Sigmoid colon (tissue), 7 donors: Measurements from ENCODE around the gene MC5R. TPM values are rescaled to one million over a fixed set of nuclear protein-coding genes. Genes with fewer than 3 reads are reported as not detected.

Experiments
- DNase-seq: peaks from one replicate; pipeline ENCODE4 v3.0.0-alpha.2; 2019
- H3K27ac ChIP-seq, 4 donors: fragments of 200-600 bp; sonication (generic); one replicate each; pipeline ENCODE4 v1.5.1; 2016 to 2019; ENCODE audit warnings: mild to moderate bottlenecking in 1 of 4
- H3K27me3 ChIP-seq, 3 donors: fragments of 200-600 bp; sonication (generic); one replicate each; pipeline ENCODE4 v1.5.1; 2019; ENCODE audit warnings: mild to moderate bottlenecking in 1 of 3
- H3K36me3 ChIP-seq, 4 donors: fragments of 200-600 bp; sonication (generic); one replicate each; pipeline ENCODE4 v1.5.1; 2016 to 2019
- H3K4me1 ChIP-seq, 4 donors: fragments of 200-600 bp; sonication (generic); one replicate each; pipeline ENCODE4 v1.5.1; 2017 to 2019
- H3K4me3 ChIP-seq, 4 donors: fragments of 200-600 bp; sonication (generic); one replicate each; pipeline ENCODE4 v1.5.1; 2017 to 2019; ENCODE audit warnings: mild to moderate bottlenecking in 2 of 4, moderate library complexity in 1 of 4
- H3K9me3 ChIP-seq, 4 donors: fragments of 200-600 bp in 3 of 4; sonication (generic) in 3 of 4; one replicate each; pipeline versions ENCODE4 v1.5.1 to v1.6.1; 2013 to 2019
- CTCF ChIP-seq, 4 experiments: fragments of 450-650 bp in 3 of 4; fragments of 200-600 bp in 1 of 4; IDR thresholded peaks; one replicate each; pipeline ENCODE4 v1.5.1; 2016 to 2019; ENCODE audit warnings: antibody characterized with exemption in 4 of 4, mild to moderate bottlenecking in 3 of 4, moderate library complexity in 2 of 4
- EP300 ChIP-seq, 4 donors: sonication (generic); formaldehyde crosslinking; IDR thresholded peaks; one replicate each; pipeline ENCODE4 v1.6.1; 2017; ENCODE audit warnings: antibody characterized with exemption in 4 of 4
- POLR2A ChIP-seq, 2 donors: fragments of 450-650 bp; IDR thresholded peaks; one replicate each; pipeline ENCODE4 v1.6.1; 2016; ENCODE audit warnings: antibody characterized with exemption in 2 of 2, mild to moderate bottlenecking in 2 of 2, moderate library complexity in 2 of 2
- POLR2AphosphoS5 ChIP-seq, 4 donors: sonication (generic); formaldehyde crosslinking; IDR thresholded peaks; one replicate each; pipeline ENCODE4 v1.6.1; 2017; ENCODE audit warnings: antibody characterized with exemption in 4 of 4
- WGBS, 2 donors: extraction: QIAGEN DNeasy Blood & Tissue Kit; methylation state at CpG; one replicate each; pipeline ENCODE4 v1.1.7; 2013; 5-methylcytosine and 5-hydroxymethylcytosine counted together
- intact Hi-C: fragments of 100-400 bp; cut with DNase I; formaldehyde crosslinking; loops from one replicate; pipeline ENCODE4 v1.15.1; 2023
- polyA plus RNA-seq, 3 donors: library from polyadenylated mRNA; stranded (reverse); fragments of 200-250 nt; gene quantifications; one replicate each; pipeline ENCODE4 v1.2.3, GENCODE V29; 2013
- total RNA-seq, 4 donors: library from RNA; depleted of rRNA; stranded (reverse); fragments of >200 nt; gene quantifications; one replicate each; pipeline ENCODE4 v1.1.0, GENCODE V29; 2016
- donor health status: healthy with polysubstance abuse.
- donor health status: Bipolar disorder and iron deficiency.
- donor health status: healthy.

MC5R gene
- total and polyA plus RNA-seq, 7 donors, result not detected

- intact Hi-C loops, result no loop called here
- 64 to 77% methylated on average over 4 of the region's 4 CpGs for WGBS, 2 donors
- H3K4me3 ChIP-seq, result no peak overlapping the region
Measured at GRCh38 chr18:13804305-13804704, 19.6 kb upstream of the MC5R start.

GRCh38 chr18:13808294-13809042 lies 15.5 kb upstream of the MC5R start:
- H3K36me3 ChIP-seq, result no peaks in the 10 kb centered on the region
- 35 to 62% methylated on average over 8 of the region's 8 CpGs for WGBS, 2 donors
- TF ChIP-seq EP300 (IDR thresholded peaks at IDR 0.05) (no peak), POLR2A (IDR thresholded peaks at IDR 0.05) (no peak), POLR2AphosphoS5 (IDR thresholded peaks at IDR 0.05) (no peak), CTCF (IDR thresholded peaks at IDR 0.05) (no peak)
- H3K4me3 ChIP-seq, result no peak overlapping the region
- H3K9me3 ChIP-seq, result no peaks in the 10 kb centered on the region
- intact Hi-C loops, result no loop called here
- DNase-seq, result no peak
- H3K27ac ChIP-seq, result no peak overlapping the region
- peaks cover 0 to 11% (median 0%) of the 10 kb centered on the region in 3 donors for H3K27me3 ChIP-seq
- no peaks in the 10 kb centered on the region for H3K4me1 ChIP-seq

More at GRCh38 chr18:13804305-13804704, 19.6 kb upstream of the MC5R start:
- peaks cover 0 to 34% (median 7%) of the 10 kb centered on the region in 3 donors for H3K27me3 ChIP-seq
- no peak overlapping the region for H3K27ac ChIP-seq
- no peak for DNase-seq
- H3K36me3 ChIP-seq, result no peaks in the 10 kb centered on the region
- TF ChIP-seq EP300 (IDR thresholded peaks at IDR 0.05), result no peak
- no peak for TF ChIP-seq POLR2AphosphoS5 (IDR thresholded peaks at IDR 0.05)
- TF ChIP-seq CTCF (IDR thresholded peaks at IDR 0.05), result no peak
- no peak for TF ChIP-seq POLR2A (IDR thresholded peaks at IDR 0.05)
- peaks cover 0 to 11% (median 8%) of the 10 kb centered on the region in 4 donors for H3K4me1 ChIP-seq
- no peaks in the 10 kb centered on the region for H3K9me3 ChIP-seq

GRCh38 chr18:13809043-13809430 lies 14.9 kb upstream of the MC5R start:
- WGBS, 2 donors, result 11 to 68% methylated on average over 2 of the region's 2 CpGs
- Histone ChIP-seq H3K4me1 (no peaks in the 10 kb centered on the region), H3K27ac (no peak overlapping the region), H3K4me3 (no peak overlapping the region), H3K36me3 (no peaks in the 10 kb centered on the region), H3K27me3 (peaks cover 0 to 11% (median 0%) of the 10 kb centered on the region in 3 donors), H3K9me3 (no peaks in the 10 kb centered on the region)
- intact Hi-C loops, result no loop called here
- DNase-seq, result no peak
- TF ChIP-seq CTCF (IDR thresholded peaks at IDR 0.05), result no peak
- TF ChIP-seq POLR2AphosphoS5 (IDR thresholded peaks at IDR 0.05), result no peak
- no peak for TF ChIP-seq POLR2A (IDR thresholded peaks at IDR 0.05)
- TF ChIP-seq EP300 (IDR thresholded peaks at IDR 0.05), result no peak

- intact Hi-C loops, result no loop called here
- TF ChIP-seq CTCF (IDR thresholded peaks at IDR 0.05), result no peak
- no peak for TF ChIP-seq POLR2A (IDR thresholded peaks at IDR 0.05)
- TF ChIP-seq EP300 (IDR thresholded peaks at IDR 0.05), result no peak
- no peak for TF ChIP-seq POLR2AphosphoS5 (IDR thresholded peaks at IDR 0.05)
- Histone ChIP-seq H3K36me3 (no peaks in the 10 kb centered on the region), H3K27me3 (peaks cover 0 to 4% (median 0%) of the 10 kb centered on the region in 3 donors), H3K4me3 (no peak overlapping the region), H3K4me1 (no peaks in the 10 kb centered on the region), H3K27ac (no peak overlapping the region), H3K9me3 (no peaks in the 10 kb centered on the region)
- 9 to 41% methylated on average over 5 of the region's 5 CpGs for WGBS, 2 donors
- DNase-seq, result no peak
Measured at GRCh38 chr18:13809531-13810255, 14.3 kb upstream of the MC5R start.
